Measurements from ENCODE around the gene NEK11.

Gene NEK11

DNA sequence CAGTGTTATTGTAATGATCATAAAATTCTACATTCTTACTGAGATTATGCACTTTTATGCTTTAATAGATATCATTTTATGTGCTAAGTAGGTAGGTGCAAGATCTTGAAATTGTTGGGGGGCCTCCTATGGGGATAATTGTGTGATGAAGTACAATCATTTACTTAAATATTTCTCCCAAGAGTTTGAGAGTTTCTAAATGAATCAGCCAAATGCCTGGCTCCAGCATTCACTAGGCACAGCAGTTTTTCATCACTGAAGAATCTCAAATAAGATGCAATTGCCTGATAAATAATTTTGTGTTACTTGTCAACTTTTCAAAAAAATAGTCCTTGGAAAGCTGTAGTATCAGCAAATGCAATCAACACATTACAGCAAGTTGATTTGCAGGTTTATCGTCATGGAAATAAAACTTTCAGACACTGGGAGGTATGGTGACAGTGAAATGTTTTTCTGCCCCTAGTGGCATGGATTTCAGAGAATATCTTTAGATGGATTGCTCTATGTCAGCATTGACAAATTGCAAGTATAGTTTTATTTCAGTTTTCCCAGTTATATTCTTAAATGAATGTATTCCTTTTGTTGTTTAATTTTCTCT, 167.1 kb downstream of the NEK11 start:
- no peaks in the 10 kb centered on the region for H3K79me2 ChIP-seq (ENCODE audit: control insufficient read depth, insufficient read depth, low read length)
- no peak overlapping the region for H2BK5ac ChIP-seq (ENCODE audit: low read length)
- no peak overlapping the region for H3K18ac ChIP-seq (ENCODE audit: low read length)
- peak; percentile 48 for DNase-seq
- no peak overlapping the region for H2BK15ac ChIP-seq (replicated peaks; ENCODE audit: low read depth)
- no peak overlapping the region for H3K4me3 ChIP-seq (ENCODE audit: low read length)
- no peaks in the 10 kb centered on the region for H3K4me1 ChIP-seq (ENCODE audit: control insufficient read depth, low read depth, low read length)
- H2AK5ac ChIP-seq (ENCODE audit: low read length): no peak overlapping the region
- no peaks in the 10 kb centered on the region for H3K27me3 ChIP-seq (ENCODE audit: insufficient read depth, low read length, poor library complexity)
- WGBS (ENCODE audit: extremely low coverage, insufficient coverage, low lambda C conversion rate): no CpG with 5 or more reads among the region's 1 CpG
- no peak overlapping the region for H3K56ac ChIP-seq (ENCODE audit: low read length)
- no peak overlapping the region for H4K5ac ChIP-seq (ENCODE audit: low read length)
- no peak overlapping the region for H3K4me2 ChIP-seq (ENCODE audit: low read length)
- H3K23ac ChIP-seq (ENCODE audit: low read length): no peak overlapping the region
- no peak overlapping the region for H3K9ac ChIP-seq (ENCODE audit: low read length)
- H3K4ac ChIP-seq (ENCODE audit: low read depth, low read length): no peak overlapping the region
- H4K8ac ChIP-seq (ENCODE audit: low read depth, low read length): no peak overlapping the region
- no peaks in the 10 kb centered on the region for H3K79me1 ChIP-seq (ENCODE audit: low read length)
- no peak overlapping the region for H3K27ac ChIP-seq (ENCODE audit: low read depth, low read length)
- H2BK120ac ChIP-seq (ENCODE audit: low read depth, low read length): no peak overlapping the region
- no peaks in the 10 kb centered on the region for H3K36me3 ChIP-seq (ENCODE audit: control insufficient read depth, insufficient read depth, low read length)

DNA sequence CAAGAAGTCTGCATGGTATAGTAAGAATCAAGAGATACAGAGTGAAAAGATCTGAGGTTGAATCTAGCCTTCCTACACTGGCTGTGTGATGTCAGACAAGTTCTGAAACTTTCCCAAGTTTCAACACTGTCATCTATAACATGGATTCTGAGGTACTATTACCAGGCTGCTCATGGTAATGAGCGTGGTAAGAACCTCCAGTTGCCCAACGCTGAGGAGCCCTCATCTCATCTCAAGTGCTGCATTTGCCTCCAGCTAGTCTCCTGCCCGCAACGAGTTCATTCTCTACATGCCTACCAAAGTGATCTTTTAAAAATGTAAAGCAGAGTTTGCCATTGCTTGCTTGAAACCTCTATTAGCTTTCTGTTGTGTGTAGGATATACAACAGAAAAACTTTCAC, 168.1 kb downstream of the NEK11 start:
- WGBS (ENCODE audit: extremely low coverage, insufficient coverage, low lambda C conversion rate): no CpG with 5 or more reads among the region's 4 CpGs
- H3K79me2 ChIP-seq (ENCODE audit: control insufficient read depth, insufficient read depth, low read length): no peaks in the 10 kb centered on the region
- no peaks in the 10 kb centered on the region for H3K36me3 ChIP-seq (ENCODE audit: control insufficient read depth, insufficient read depth, low read length)
- H3K9ac ChIP-seq (ENCODE audit: low read length): no peak overlapping the region
- H3K27me3 ChIP-seq (ENCODE audit: insufficient read depth, low read length, poor library complexity): no peaks in the 10 kb centered on the region
- no peak overlapping the region for H3K23ac ChIP-seq (ENCODE audit: low read length)
- no peak overlapping the region for H2BK120ac ChIP-seq (ENCODE audit: low read depth, low read length)
- no peak overlapping the region for H2AK5ac ChIP-seq (ENCODE audit: low read length)
- H4K8ac ChIP-seq (ENCODE audit: low read depth, low read length): no peak overlapping the region
- no peak overlapping the region for H3K4me2 ChIP-seq (ENCODE audit: low read length)
- no peak overlapping the region for H3K4me3 ChIP-seq (ENCODE audit: low read length)
- no peak overlapping the region for H3K56ac ChIP-seq (ENCODE audit: low read length)
- H3K4me1 ChIP-seq (ENCODE audit: control insufficient read depth, low read depth, low read length): no peaks in the 10 kb centered on the region
- no peak overlapping the region for H3K27ac ChIP-seq (ENCODE audit: low read depth, low read length)
- DNase-seq: no peak
- H3K79me1 ChIP-seq (ENCODE audit: low read length): no peaks in the 10 kb centered on the region
- no peak overlapping the region for H2BK15ac ChIP-seq (replicated peaks; ENCODE audit: low read depth)
- H3K4ac ChIP-seq (ENCODE audit: low read depth, low read length): no peak overlapping the region
- H2BK5ac ChIP-seq (ENCODE audit: low read length): no peak overlapping the region
- H3K18ac ChIP-seq (ENCODE audit: low read length): no peak overlapping the region
- H4K5ac ChIP-seq (ENCODE audit: low read length): no peak overlapping the region

DNA sequence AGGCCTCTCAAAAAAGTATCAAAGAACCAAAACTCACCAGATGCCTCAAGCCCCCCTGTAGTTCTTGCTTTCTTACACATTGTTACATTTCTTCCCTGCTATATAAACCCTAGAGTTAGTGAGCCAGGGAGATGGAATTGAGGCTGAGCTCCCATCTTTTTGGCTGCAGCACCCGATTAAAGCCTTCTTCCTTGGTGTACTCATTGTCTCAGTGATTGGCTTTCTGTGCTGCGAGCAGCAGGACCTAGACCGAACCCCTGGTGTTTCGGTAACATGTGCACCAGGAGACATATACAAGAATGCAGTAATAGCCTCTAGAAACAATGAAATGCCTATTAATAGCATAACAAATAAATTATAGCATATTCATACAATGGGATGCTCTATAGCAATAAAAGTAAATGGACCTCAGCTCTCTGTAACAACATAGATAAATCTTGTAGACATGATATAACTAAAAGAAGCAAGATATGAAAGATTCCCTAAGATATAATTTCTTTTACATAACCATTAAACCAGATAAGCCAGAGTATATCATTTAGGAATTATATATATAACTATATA, 174.0 kb downstream of the NEK11 start:
- no peak overlapping the region for H2BK5ac ChIP-seq (ENCODE audit: low read length)
- H3K79me2 ChIP-seq (ENCODE audit: control insufficient read depth, insufficient read depth, low read length): no peaks in the 10 kb centered on the region
- H3K18ac ChIP-seq (ENCODE audit: low read length): no peak overlapping the region
- H2BK120ac ChIP-seq (ENCODE audit: low read depth, low read length): no peak overlapping the region
- H2AK5ac ChIP-seq (ENCODE audit: low read length): no peak overlapping the region
- no peak overlapping the region for H4K8ac ChIP-seq (ENCODE audit: low read depth, low read length)
- H2BK15ac ChIP-seq (replicated peaks; ENCODE audit: low read depth): no peak overlapping the region
- H3K4me2 ChIP-seq (ENCODE audit: low read length): no peak overlapping the region
- no peak overlapping the region for H3K27ac ChIP-seq (ENCODE audit: low read depth, low read length)
- DNase-seq: no peak
- H3K4ac ChIP-seq (ENCODE audit: low read depth, low read length): no peak overlapping the region
- no peaks in the 10 kb centered on the region for H3K4me1 ChIP-seq (ENCODE audit: control insufficient read depth, low read depth, low read length)
- no peaks in the 10 kb centered on the region for H3K79me1 ChIP-seq (ENCODE audit: low read length)
- no peak overlapping the region for H4K5ac ChIP-seq (ENCODE audit: low read length)
- H3K4me3 ChIP-seq (ENCODE audit: low read length): no peak overlapping the region
- H3K9ac ChIP-seq (ENCODE audit: low read length): no peak overlapping the region
- no peak overlapping the region for H3K56ac ChIP-seq (ENCODE audit: low read length)
- no peaks in the 10 kb centered on the region for H3K27me3 ChIP-seq (ENCODE audit: insufficient read depth, low read length, poor library complexity)
- no CpG with 5 or more reads among the region's 4 CpGs for WGBS (ENCODE audit: extremely low coverage, insufficient coverage, low lambda C conversion rate)
- H3K36me3 ChIP-seq (ENCODE audit: control insufficient read depth, insufficient read depth, low read length): no peaks in the 10 kb centered on the region
- H3K23ac ChIP-seq (ENCODE audit: low read length): no peak overlapping the region

DNA sequence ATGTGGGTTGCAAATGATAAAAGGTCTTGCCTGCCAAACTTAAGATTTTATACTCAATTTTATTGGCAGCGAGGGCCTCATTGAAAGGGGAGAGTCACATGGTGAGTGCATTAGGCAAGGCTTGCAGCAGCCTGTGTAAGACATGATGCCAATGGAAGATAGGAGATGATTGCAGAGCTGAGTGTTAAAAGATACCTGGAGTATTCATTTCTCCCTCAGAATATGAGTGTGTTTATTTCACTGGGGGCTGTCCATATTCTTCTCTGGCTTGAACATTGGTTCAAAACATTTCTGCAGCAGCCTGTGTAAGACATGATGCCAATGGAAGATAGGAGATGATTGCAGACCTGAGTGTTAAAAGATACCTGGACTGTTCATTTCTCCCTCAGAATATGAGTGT, 189.7 kb downstream of the NEK11 start:
- Histone ChIP-seq H3K27ac (ENCODE audit: low read depth, low read length) (no peak overlapping the region), H3K56ac (ENCODE audit: low read length) (no peak overlapping the region), H3K4ac (ENCODE audit: low read depth, low read length) (no peak overlapping the region), H3K9ac (ENCODE audit: low read length) (no peak overlapping the region), H2AK5ac (ENCODE audit: low read length) (no peak overlapping the region), H2BK120ac (ENCODE audit: low read depth, low read length) (no peak overlapping the region), H3K79me2 (ENCODE audit: control insufficient read depth, insufficient read depth, low read length) (no peaks in the 10 kb centered on the region), H3K4me1 (ENCODE audit: control insufficient read depth, low read depth, low read length) (no peaks in the 10 kb centered on the region), H3K79me1 (ENCODE audit: low read length) (no peaks in the 10 kb centered on the region), H4K5ac (ENCODE audit: low read length) (no peak overlapping the region), H3K4me3 (ENCODE audit: low read length) (no peak overlapping the region), H2BK5ac (ENCODE audit: low read length) (no peak overlapping the region), H3K18ac (ENCODE audit: low read length) (no peak overlapping the region), H3K4me2 (ENCODE audit: low read length) (no peak overlapping the region), H3K36me3 (ENCODE audit: control insufficient read depth, insufficient read depth, low read length) (no peaks in the 10 kb centered on the region), H3K27me3 (ENCODE audit: insufficient read depth, low read length, poor library complexity) (no peaks in the 10 kb centered on the region), H2BK15ac (replicated peaks; ENCODE audit: low read depth) (no peak overlapping the region), H3K23ac (ENCODE audit: low read length) (no peak overlapping the region), H4K8ac (ENCODE audit: low read depth, low read length) (no peak overlapping the region)
- no peak for DNase-seq
- no CpG with 5 or more reads among the region's 1 CpG for WGBS (ENCODE audit: extremely low coverage, insufficient coverage, low lambda C conversion rate)

DNA sequence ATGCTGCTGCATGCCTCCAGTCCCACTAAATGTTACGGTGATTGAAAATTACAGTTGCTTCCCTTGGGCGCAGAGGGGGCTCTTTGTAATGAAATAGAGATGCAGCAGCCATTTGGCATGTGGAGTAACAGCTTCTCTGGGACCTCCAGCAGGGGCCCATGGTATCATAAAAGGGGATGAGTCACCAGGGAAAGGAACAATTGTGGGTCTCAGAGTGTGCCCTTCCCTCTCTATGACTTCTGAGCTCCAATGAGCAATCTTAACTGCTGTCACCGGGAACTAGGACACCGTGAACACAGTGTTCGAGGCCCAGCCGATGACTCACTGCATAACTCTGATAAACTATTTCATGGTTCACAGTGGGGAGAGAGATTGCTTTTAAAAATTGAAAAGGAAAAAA, 190.1 kb downstream of the NEK11 start:
- Histone ChIP-seq H2BK15ac (replicated peaks; ENCODE audit: low read depth) (no peak overlapping the region), H3K56ac (ENCODE audit: low read length) (no peak overlapping the region), H4K5ac (ENCODE audit: low read length) (no peak overlapping the region), H3K9ac (ENCODE audit: low read length) (no peak overlapping the region), H3K23ac (ENCODE audit: low read length) (no peak overlapping the region), H2BK5ac (ENCODE audit: low read length) (no peak overlapping the region), H3K27me3 (ENCODE audit: insufficient read depth, low read length, poor library complexity) (no peaks in the 10 kb centered on the region), H3K4me1 (ENCODE audit: control insufficient read depth, low read depth, low read length) (no peaks in the 10 kb centered on the region), H3K18ac (ENCODE audit: low read length) (no peak overlapping the region), H2BK120ac (ENCODE audit: low read depth, low read length) (no peak overlapping the region), H3K4me3 (ENCODE audit: low read length) (no peak overlapping the region), H3K27ac (ENCODE audit: low read depth, low read length) (no peak overlapping the region), H3K79me2 (ENCODE audit: control insufficient read depth, insufficient read depth, low read length) (no peaks in the 10 kb centered on the region), H3K36me3 (ENCODE audit: control insufficient read depth, insufficient read depth, low read length) (no peaks in the 10 kb centered on the region), H3K4ac (ENCODE audit: low read depth, low read length) (no peak overlapping the region), H3K79me1 (ENCODE audit: low read length) (no peaks in the 10 kb centered on the region), H3K4me2 (ENCODE audit: low read length) (no peak overlapping the region), H2AK5ac (ENCODE audit: low read length) (no peak overlapping the region), H4K8ac (ENCODE audit: low read depth, low read length) (no peak overlapping the region)
- no CpG with 5 or more reads among the region's 6 CpGs for WGBS (ENCODE audit: extremely low coverage, insufficient coverage, low lambda C conversion rate)
- DNase-seq: peak; percentile 81

DNA sequence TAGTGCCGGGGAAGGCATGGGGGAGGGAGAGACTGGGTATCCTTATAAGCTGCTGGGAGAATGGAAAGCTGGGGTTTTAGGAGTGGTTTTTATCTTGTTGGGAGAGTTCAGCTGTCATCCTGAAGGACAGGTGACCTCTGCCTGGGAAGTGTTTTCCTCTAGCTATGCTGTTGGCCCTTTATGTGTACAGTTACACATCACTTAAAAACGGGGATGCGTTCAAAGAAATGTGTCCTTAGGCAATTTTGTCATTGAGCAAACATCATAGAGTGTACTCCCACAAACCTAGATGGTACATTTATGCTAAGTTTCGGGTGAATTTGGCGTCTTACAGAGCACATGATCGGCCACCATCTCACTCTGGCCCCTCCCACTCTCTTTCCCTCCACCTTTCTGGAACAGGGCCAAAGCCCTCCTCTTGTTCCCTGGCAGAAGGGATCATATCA, 190.6 kb downstream of the NEK11 start:
- no peak overlapping the region for H2BK5ac ChIP-seq (ENCODE audit: low read length)
- H3K27me3 ChIP-seq (ENCODE audit: insufficient read depth, low read length, poor library complexity): no peaks in the 10 kb centered on the region
- no peak overlapping the region for H3K23ac ChIP-seq (ENCODE audit: low read length)
- H3K4ac ChIP-seq (ENCODE audit: low read depth, low read length): no peak overlapping the region
- no peak overlapping the region for H3K4me2 ChIP-seq (ENCODE audit: low read length)
- H2BK15ac ChIP-seq (replicated peaks; ENCODE audit: low read depth): no peak overlapping the region
- no peak overlapping the region for H4K8ac ChIP-seq (ENCODE audit: low read depth, low read length)
- H3K79me2 ChIP-seq (ENCODE audit: control insufficient read depth, insufficient read depth, low read length): no peaks in the 10 kb centered on the region
- H3K18ac ChIP-seq (ENCODE audit: low read length): no peak overlapping the region
- no peaks in the 10 kb centered on the region for H3K79me1 ChIP-seq (ENCODE audit: low read length)
- no peak for DNase-seq
- H3K4me1 ChIP-seq (ENCODE audit: control insufficient read depth, low read depth, low read length): no peaks in the 10 kb centered on the region
- no CpG with 5 or more reads among the region's 6 CpGs for WGBS (ENCODE audit: extremely low coverage, insufficient coverage, low lambda C conversion rate)
- no peaks in the 10 kb centered on the region for H3K36me3 ChIP-seq (ENCODE audit: control insufficient read depth, insufficient read depth, low read length)
- no peak overlapping the region for H3K9ac ChIP-seq (ENCODE audit: low read length)
- H2AK5ac ChIP-seq (ENCODE audit: low read length): no peak overlapping the region
- H4K5ac ChIP-seq (ENCODE audit: low read length): no peak overlapping the region
- H3K27ac ChIP-seq (ENCODE audit: low read depth, low read length): no peak overlapping the region
- no peak overlapping the region for H2BK120ac ChIP-seq (ENCODE audit: low read depth, low read length)
- no peak overlapping the region for H3K4me3 ChIP-seq (ENCODE audit: low read length)
- H3K56ac ChIP-seq (ENCODE audit: low read length): no peak overlapping the region

Data from mesendoderm (in vitro differentiated cells).